ENCODE data around the gene HYI.
"Not testable (repeated sequence)": the region's sequence is repeated elsewhere in the genome, so short reads cannot be mapped to it uniquely, and the experiment has no call there.

Gene HYI

GRCh38 chr1:43464681-43465504, 11.2 kb upstream of the HYI start:
- DNase-seq (ENCODE audit: low spot score), result no peak

GRCh38 chr1:43463479-43463878, 9.7 kb upstream of the HYI start:
- DNase-seq (ENCODE audit: low spot score), result no peak

GRCh38 chr1:43460988-43461693, 7.4 kb upstream of the HYI start:
- DNase-seq (ENCODE audit: low spot score), result no peak

- not testable (repeated sequence) for DNase-seq (ENCODE audit: low spot score)
Measured at GRCh38 chr1:43458379-43458778, 4.6 kb upstream of the HYI start.

GRCh38 chr1:43455213-43455889, 1.6 kb upstream of the HYI start:
- DNase-seq (ENCODE audit: low spot score), result no peak

DNA sequence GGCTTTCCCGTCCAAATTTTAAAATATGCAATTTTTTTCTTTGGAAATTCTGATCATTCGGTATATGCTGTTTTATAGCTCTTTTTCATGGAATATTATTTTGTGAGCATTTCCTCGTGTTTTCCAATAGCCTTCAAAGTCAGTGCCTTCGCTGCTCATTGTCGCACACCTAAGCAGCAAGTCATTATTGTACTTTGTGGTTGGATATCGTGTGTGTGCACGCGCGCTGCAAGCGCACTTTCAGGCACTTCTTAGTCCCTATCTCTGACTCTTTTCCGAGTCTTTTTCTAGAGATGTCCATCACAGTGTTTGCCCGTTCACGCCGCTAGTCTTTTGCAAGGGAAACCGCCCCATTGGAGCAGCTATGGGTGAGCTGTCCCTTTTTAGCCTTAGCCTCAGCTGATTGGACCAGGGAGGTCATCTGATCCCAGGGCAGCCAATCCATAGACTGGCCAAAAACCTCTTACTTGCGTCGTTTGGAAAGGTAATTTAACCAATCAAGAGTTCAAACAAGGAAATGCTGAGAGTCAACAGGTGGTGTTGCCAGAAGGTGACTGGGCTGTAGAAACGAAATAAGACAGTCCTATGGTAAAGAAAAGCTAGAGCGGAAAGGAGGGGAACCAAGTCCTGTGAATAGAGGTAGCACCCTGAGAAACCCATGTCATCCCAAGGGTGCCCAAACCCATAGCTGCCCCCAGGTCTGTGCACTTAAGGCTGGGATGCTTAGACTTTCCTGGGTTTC, 710 bp upstream of the HYI start:
- peak; percentile 79 for DNase-seq (ENCODE audit: low spot score)

GRCh38 chr1:43452789-43453441, 816 bp downstream of the HYI start:
- DNase-seq (ENCODE audit: low spot score), result peak; percentile 18

DNA sequence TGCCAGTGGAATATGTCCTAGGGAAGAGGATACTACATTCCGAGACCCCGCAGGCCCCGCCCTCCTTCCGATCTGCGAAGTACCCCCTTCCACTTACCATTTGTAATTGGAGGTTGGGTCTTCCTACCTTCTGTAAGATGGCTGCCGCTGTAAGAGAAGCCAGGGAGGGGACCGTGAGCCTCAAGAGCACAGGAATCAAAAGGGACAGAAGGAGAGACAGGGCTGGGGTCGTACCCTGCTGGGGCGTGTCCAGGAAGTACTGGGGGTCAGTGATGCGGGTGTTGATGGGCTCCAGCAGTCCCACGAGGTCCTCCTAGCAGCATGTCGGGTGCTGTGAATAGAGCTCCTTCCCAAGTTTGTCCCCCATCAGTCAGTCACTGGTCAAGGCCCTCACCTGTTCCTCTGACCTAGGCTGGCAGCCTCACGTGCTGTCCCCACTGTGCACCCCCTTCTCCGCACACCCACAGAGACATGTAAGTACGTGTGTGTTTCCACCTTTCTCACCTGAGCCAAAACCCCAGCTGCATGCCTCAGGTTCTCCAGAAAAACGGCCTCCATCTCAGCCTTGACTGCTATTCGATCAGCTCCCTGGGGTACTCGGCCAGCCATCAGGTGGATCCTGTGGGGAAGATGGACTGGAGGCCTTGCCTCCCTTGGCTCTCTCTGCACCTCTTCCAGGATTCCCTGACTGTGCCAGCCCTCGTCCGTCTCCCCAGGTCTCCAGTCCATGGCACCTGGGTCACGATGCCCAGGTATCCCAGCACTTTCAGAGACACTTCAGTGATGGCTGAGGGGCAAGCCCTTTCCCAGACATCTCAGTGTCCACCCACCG, 1.8 kb downstream of the HYI start:
- DNase-seq (ENCODE audit: low spot score), result no peak

GRCh38 chr1:43451157-43451591, 2.6 kb downstream of the HYI start:
- no peak for DNase-seq (ENCODE audit: low spot score)

GRCh38 chr1:43450251-43450941, 3.3 kb downstream of the HYI start:
- no peak for DNase-seq (ENCODE audit: low spot score)

- no peak for DNase-seq (ENCODE audit: low spot score)
Measured at GRCh38 chr1:43449708-43450069, 4.0 kb downstream of the HYI start.

GRCh38 chr1:43448955-43449707, 4.6 kb downstream of the HYI start:
- no peak for DNase-seq (ENCODE audit: low spot score)

DNA sequence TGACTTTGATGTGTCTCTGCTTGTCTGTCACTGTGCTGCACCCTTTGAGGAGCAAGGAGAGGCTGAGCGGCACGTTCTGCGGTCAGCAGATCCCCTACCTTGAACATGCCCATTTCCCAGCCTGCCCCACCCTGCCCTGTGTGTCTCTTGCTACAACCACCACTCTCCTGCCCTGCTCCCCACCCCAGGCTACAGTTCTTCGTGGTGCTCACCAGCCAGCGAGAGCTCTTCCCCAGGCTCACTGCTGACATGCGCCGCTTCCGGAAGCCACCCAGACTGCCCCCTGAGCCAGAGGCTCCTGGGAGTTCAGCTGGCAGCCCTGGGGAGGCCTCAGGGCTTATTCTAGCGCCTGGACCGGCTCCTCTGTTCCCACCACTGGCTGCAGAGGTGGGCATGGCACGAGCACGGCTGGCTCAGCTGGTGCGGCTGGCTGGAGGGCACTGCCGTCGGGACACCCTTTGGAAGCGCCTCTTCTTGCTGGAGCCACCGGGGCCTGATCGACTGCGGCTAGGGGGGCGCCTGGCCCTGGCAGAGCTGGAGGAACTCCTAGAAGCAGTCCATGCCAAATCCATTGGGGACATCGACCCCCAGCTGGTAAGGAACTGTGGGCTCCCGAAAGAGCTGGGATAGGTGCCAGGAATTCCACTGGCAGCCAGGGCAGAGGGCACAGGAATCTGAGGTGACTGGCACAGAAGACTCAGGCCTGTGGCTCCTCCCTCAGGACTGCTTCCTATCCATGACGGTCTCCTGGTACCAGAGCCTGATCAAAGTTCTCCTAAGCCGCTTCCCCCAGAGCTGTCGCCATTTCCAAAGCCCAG, 5.6 kb downstream of the HYI start:
- no peak for DNase-seq (ENCODE audit: low spot score)

GRCh38 chr1:43446881-43447835, 6.6 kb downstream of the HYI start:
- no peak for DNase-seq (ENCODE audit: low spot score)

DNA sequence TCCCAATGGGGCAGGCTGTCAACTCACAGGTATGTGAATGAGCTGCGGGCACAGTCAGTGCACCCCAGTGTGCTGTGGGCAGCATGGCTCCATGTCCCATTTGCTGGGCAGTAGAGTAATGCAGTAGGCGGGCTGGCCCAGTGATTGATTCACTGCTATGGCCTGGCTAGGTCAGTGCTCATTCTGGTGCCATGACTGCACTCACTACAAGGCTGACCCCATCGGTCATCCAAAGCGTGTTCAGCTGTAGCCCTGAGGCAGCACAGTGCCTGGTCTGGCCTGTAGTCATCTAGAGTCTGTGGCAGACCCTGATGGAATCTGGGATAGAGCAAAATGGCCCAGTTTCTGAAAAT, 7.4 kb downstream of the HYI start:
- DNase-seq (ENCODE audit: low spot score), result no peak

DNA sequence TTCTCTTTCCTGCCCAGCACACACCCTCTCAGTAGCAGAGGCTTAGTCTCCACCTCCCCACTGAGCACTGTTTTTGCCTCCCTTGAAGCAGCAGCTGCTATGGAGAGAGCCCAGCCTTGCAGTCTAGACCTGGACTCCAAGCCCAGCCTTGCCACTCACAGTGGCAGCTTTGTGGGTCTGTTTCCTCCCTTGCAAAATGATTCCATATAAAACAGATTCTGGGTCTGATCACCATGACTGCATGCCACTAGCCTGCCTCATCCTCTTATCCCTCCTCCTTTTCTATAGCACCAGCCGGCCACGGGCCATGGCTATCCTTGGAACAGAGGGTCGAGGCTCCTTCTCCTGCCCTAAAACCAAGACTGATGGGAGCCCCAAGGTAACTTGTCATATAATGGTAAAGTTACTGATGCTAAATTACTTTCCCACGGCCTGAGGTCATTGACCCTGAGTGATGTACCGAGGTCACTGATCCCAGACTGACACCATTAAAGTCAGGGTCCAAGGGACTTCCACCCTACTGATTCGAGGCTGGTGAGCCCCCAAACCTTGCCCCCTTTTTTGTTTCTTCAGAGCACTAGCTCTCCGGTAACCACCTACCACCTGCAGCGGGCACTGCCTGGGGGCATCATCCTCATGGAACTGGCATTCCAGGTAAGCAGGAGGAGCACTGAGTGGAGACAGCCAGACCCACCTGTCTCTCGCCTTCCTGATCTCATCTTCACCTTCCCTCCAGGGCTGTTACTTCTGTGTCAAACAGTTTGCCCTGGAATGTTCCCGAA, 7.9 kb downstream of the HYI start:
- no peak for DNase-seq (ENCODE audit: low spot score)

DNA sequence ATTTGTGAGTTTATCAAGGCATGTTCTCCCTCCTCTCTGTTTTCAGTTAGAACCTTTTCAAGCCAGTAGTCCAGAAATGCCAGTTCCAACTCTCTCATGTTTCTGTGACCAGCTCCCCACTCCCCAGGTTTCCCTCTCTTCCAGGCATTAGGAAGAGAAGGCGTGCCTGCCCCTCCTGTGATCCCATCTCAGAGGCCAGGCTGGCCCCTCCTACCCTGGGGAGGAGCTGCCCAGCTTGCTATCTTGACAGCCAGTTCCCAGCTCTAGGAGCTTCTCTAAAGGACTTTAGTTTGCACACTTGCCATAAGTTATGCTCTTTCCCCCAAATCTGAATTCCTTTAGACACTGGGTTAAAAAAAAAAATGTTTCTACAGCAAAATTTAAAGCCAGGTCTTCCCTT, 8.9 kb downstream of the HYI start:
- no peak for DNase-seq (ENCODE audit: low spot score)

Measured in putamen (tissue), 1 donor.